Left ventricle myocardium inferior (tissue), 1 donor: ENCODE results near the gene PTTG1IP2. TPM values are rescaled to one million over a fixed set of nuclear protein-coding genes. Genes with fewer than 3 reads are reported as not detected.
A peak's percentile ranks its signal among the peaks of the same experiment; 100 is the strongest.
"Not testable (repeated sequence)": the region's sequence is repeated elsewhere in the genome, so short reads cannot be mapped to it uniquely, and the experiment has no call there.

Source experiments
- DNase-seq: peaks from one replicate; pipeline ENCODE4 v3.0.0-alpha.2; 2020
- H3K27ac ChIP-seq: fragments of 200-600 bp; replicated peaks from 2 replicates; pipeline ENCODE4 v1.8.0; 2021
- H3K27me3 ChIP-seq: fragments of 200-600 bp; 2 replicates; pipeline ENCODE4 v1.8.0; 2021; ENCODE audit warnings: low read depth
- H3K36me3 ChIP-seq: fragments of 200-600 bp; 2 replicates; pipeline ENCODE4 v1.8.0; 2021
- H3K4me1 ChIP-seq: fragments of 200-600 bp; 2 replicates; pipeline ENCODE4 v1.8.0; 2021
- H3K4me3 ChIP-seq: fragments of 200-600 bp; 2 replicates; pipeline ENCODE4 v1.8.0; 2021; ENCODE audit warnings: mild to moderate bottlenecking, moderate library complexity
- H3K9me3 ChIP-seq: fragments of 200-600 bp; replicated peaks from 2 replicates; pipeline ENCODE4 v1.8.0; 2021
- CTCF ChIP-seq: fragments of 200-600 bp; IDR thresholded peaks from 2 replicates; pipeline ENCODE4 v1.8.0; 2021; ENCODE audit warnings: antibody characterized with exemption, mild to moderate bottlenecking, borderline replicate concordance
- intact Hi-C: fragments of 100-400 bp; cut with micrococcal nuclease; formaldehyde crosslinking; loops from one replicate; pipeline ENCODE4 v1.11.0; 2022
- total RNA-seq: library from RNA; stranded (reverse); fragmentation: NEBNext Ultra II Directional; extraction: Animal tissue kit (Norgen Biotek cat#: 25700); gene quantifications from one replicate; pipeline ENCODE4 v1.2.1, GENCODE V29; 2021
- donor health status: DM: no; HTN: yes; CAD: no; lungs with severe emphysema.

PTTG1IP2 gene
- total RNA-seq, 1 donor from 2014 or later: not detected

- H3K4me3 ChIP-seq: no peak overlapping the region
- intact Hi-C loops: no loop called here
- no peak overlapping the region for H3K27ac ChIP-seq
- H3K4me1 ChIP-seq: peaks cover 9% of the 10 kb centered on the region
- TF ChIP-seq CTCF: no peak
- H3K9me3 ChIP-seq: no peaks in the 10 kb centered on the region
- no peaks in the 10 kb centered on the region for H3K27me3 ChIP-seq
- H3K36me3 ChIP-seq: no peaks in the 10 kb centered on the region
- DNase-seq: no peak
These were observed 15.5 kb upstream of the PTTG1IP2 start for GRCh38 chr7:90453931-90454330.

- Histone ChIP-seq H3K27ac (no peak overlapping the region), H3K4me1 (peaks cover 9% of the 10 kb centered on the region), H3K4me3 (peak overlapping the region; percentile 50), H3K27me3 (no peaks in the 10 kb centered on the region), H3K36me3 (no peaks in the 10 kb centered on the region), H3K9me3 (no peaks in the 10 kb centered on the region)
- intact Hi-C loops: loop anchor here (5.0 kb wide), 1 partner anchor 577 kb away; no protein-coding TSS in a partner anchor
- peak; percentile 73 for TF ChIP-seq CTCF
- no peak for DNase-seq
These were observed 14.0 kb upstream of the PTTG1IP2 start for GRCh38 chr7:90455163-90456030.

GRCh38 chr7:90458104-90458503, 11.3 kb upstream of the PTTG1IP2 start:
- Histone ChIP-seq H3K27ac (no peak overlapping the region), H3K4me1 (peaks cover 13% of the 10 kb centered on the region), H3K27me3 (no peaks in the 10 kb centered on the region), H3K4me3 (no peak overlapping the region), H3K36me3 (no peaks in the 10 kb centered on the region), H3K9me3 (no peaks in the 10 kb centered on the region)
- TF ChIP-seq CTCF: no peak
- no peak for DNase-seq
- intact Hi-C loops: loop anchor here (5.0 kb wide), 1 partner anchor 574 kb away; no protein-coding TSS in a partner anchor

GRCh38 chr7:90459888-90460287, 9.6 kb upstream of the PTTG1IP2 start:
- Histone ChIP-seq H3K36me3 (no peaks in the 10 kb centered on the region), H3K27me3 (no peaks in the 10 kb centered on the region), H3K27ac (no peak overlapping the region), H3K9me3 (peaks cover 9% of the 10 kb centered on the region), H3K4me1 (peaks cover 14% of the 10 kb centered on the region), H3K4me3 (no peak overlapping the region)
- no peak for DNase-seq
- no peak for TF ChIP-seq CTCF
- intact Hi-C loops: loop anchor here (5.0 kb wide), 1 partner anchor 572 kb away; no protein-coding TSS in a partner anchor

- no peak for TF ChIP-seq CTCF
- Histone ChIP-seq H3K4me3 (no peak overlapping the region), H3K4me1 (peaks cover 5% of the 10 kb centered on the region), H3K9me3 (peaks cover 9% of the 10 kb centered on the region), H3K27me3 (no peaks in the 10 kb centered on the region), H3K36me3 (no peaks in the 10 kb centered on the region), H3K27ac (no peak overlapping the region)
- intact Hi-C loops: no loop called here
- DNase-seq: no peak
These were observed 8.2 kb upstream of the PTTG1IP2 start for GRCh38 chr7:90461219-90461618.

- Histone ChIP-seq H3K4me3 (peak overlapping the region; percentile 60), H3K27ac (peak overlapping the region; percentile 50)
- intact Hi-C loops, H3K27me3 ChIP-seq, H3K36me3 ChIP-seq, DNase-seq, H3K4me1 ChIP-seq, H3K9me3 ChIP-seq: not testable (repeated sequence)
These were observed 6.2 kb upstream of the PTTG1IP2 start for GRCh38 chr7:90463151-90463628.
